Cardiac fibroblast (primary cell): ENCODE data around the gene WNT4.

Experiments
- DNase-seq, 2 donors: peaks; one replicate each; pipeline versions ENCODE4 v3.0.0 to v3.0.0-alpha.2; 2010; ENCODE audit warnings: low read depth in 2 of 2
- H3K4me3 ChIP-seq, 2 donors: replicated peaks in 1 of 2; 1 replicate in 1 of 2; 2 replicates in 1 of 2; pipeline ENCODE4 v1.5.1; 2011; ENCODE audit warnings: low read depth in 2 of 2, low read length in 2 of 2, mild to moderate bottlenecking in 2 of 2, moderate library complexity in 1 of 2
- TF ChIP-seq, protein P1 (sequence below): IDR thresholded peaks from one replicate; pipeline ENCODE4 v1.5.1; 2011; ENCODE audit warnings: low read depth, mild to moderate bottlenecking, low read length, inconsistent platforms

Gene WNT4

DNA sequence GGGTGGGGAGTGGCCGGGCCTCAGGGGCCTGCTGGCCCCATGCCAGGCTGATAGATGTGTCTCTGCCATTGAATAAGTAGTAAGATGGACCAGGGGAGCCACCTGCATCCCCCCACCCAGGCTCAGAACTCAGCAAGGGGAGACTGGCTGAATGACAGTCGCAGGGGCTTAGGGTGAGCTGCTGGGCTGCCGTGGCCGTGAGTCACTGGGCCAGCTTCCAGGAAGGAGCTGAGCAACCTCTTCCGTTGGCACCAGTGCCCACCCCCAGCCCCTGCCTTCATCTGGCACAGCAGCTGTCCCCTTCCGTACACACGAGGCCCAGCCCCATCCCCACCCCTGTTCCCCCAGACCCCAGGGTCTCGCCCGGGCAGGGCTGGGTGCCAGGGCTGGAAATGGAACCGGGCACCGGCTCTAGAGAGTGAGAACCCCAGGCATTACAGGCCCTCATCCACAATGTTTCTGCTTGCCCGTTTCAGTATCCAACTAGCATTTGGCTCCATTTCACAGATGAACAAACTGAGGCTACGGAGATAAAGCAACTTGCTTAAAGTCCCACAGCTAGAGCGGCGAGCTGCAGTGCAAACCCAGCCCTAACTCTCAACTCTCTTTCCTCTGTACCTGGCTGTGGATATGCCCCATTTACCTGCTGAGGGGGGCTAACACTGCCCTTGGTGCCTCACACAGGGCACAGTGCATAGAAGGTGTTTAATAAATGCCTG is 10.2 kb downstream of the WNT4 start:
- H3K4me3 ChIP-seq, result no peak overlapping the region
- TF ChIP-seq, protein P1, sequence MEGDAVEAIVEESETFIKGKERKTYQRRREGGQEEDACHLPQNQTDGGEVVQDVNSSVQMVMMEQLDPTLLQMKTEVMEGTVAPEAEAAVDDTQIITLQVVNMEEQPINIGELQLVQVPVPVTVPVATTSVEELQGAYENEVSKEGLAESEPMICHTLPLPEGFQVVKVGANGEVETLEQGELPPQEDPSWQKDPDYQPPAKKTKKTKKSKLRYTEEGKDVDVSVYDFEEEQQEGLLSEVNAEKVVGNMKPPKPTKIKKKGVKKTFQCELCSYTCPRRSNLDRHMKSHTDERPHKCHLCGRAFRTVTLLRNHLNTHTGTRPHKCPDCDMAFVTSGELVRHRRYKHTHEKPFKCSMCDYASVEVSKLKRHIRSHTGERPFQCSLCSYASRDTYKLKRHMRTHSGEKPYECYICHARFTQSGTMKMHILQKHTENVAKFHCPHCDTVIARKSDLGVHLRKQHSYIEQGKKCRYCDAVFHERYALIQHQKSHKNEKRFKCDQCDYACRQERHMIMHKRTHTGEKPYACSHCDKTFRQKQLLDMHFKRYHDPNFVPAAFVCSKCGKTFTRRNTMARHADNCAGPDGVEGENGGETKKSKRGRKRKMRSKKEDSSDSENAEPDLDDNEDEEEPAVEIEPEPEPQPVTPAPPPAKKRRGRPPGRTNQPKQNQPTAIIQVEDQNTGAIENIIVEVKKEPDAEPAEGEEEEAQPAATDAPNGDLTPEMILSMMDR, result no peak
- peak; percentile 58 to 71 for DNase-seq

DNA sequence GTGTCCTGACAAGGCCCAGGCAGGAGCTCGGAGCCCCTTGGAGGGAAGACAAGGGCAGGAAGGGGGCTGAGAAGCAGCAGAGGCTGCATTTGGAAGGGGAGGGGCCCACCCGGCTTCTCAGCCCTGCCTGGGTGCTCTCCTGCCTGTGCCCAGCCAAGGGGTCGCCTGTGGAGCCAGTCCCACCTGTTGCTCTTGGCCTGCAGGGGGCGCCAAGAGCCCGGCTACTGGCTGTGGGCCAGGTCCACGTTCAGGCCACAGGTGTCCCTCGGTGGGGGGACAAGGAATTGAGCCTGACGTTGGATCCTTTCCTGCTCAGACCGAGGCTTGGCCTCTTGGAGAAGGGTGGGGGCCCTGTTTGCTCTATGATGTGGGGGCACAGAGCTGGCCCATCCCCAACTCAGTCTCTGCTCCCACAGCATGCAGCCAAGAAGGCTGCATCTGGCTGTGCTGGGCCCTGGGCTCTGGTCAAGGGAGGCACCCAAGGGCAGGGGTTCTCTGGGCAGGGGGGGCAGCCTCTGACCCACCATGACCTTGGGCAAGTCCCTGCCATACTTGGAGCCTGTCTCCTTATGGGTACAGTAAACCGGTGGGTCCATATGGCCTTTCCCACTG is 10.9 kb downstream of the WNT4 start:
- no peak overlapping the region for H3K4me3 ChIP-seq
- no peak for DNase-seq
- TF ChIP-seq, protein P1, result peak; percentile 76

DNA sequence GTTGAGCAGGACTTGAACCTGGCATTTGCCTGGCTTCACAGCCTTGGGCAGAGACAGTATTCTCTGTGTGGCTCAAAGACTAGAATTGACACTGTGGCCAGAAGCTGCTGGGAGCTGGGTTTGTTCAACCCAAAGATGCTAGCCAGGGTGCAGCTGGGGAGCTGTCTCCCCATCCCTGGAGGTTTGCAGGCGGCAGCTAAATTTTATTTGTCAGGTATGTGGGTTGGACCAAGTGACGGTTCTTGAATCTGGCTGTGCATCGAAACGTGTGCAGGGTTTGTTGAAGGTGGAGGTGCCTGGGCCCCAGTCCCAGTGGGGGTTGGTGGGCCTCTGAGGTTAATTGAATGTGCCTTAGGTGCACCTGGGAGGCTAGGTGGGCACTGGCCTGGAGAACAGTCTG is 11.8 kb downstream of the WNT4 start:
- TF ChIP-seq, protein P1, result no peak
- DNase-seq, result no peak
- H3K4me3 ChIP-seq, result no peak overlapping the region

DNA sequence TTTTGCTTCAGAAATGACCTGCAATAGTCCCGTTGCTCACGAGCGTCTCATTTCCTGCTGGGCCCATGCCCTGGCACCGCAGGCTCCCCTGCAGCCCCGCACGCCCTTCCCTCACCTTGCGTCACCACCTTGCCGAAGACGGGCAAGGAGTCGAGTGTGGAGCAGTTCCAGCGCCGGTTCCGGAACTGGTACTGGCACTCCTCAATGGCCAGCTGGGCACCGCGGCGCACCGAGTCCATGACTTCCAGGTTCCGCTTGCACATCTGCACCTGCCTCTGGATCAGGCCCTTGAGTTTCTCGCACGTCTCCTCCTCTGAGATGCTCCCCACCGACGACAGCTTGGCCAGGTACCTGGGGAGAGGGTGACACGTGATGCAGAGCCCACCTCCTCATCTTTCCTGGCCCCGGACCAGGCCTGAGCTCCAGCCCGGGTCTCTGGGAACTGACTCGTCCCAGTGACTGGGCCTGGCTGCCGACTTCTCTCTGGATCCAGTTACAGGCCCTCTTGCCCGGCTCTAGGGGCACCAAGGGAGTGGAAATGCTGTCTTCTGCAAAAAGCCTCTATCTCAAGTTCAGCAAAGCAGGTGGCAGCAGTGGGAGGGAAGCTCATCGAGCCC is 13.3 kb downstream of the WNT4 start:
- H3K4me3 ChIP-seq, result no peak overlapping the region

DNA sequence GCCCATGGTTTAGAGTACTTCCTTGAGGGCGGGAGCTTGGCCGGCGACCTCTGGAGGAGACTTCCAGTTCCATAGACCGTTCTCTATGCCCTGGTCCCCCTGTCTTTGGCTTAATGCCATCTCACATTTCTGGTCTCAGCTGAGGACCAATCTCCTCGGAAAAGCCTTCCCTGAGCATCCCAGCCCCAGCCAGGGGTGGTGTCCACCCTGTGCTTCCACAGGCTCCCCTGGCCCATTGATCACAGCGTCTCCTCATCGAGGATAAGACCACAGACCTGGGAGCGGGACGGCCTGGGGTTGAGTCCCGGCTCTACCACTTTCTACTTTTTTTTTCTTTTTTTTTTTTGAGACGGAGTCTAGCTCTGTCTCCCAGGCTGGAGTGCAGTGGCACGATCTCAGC is 14.5 kb downstream of the WNT4 start:
- DNase-seq, result no peak
- TF ChIP-seq, protein P1, result no peak

More for the DNA sequence above, 13.3 kb downstream of the WNT4 start:
- TF ChIP-seq, protein P1, result no peak
- DNase-seq, result no peak

DNA sequence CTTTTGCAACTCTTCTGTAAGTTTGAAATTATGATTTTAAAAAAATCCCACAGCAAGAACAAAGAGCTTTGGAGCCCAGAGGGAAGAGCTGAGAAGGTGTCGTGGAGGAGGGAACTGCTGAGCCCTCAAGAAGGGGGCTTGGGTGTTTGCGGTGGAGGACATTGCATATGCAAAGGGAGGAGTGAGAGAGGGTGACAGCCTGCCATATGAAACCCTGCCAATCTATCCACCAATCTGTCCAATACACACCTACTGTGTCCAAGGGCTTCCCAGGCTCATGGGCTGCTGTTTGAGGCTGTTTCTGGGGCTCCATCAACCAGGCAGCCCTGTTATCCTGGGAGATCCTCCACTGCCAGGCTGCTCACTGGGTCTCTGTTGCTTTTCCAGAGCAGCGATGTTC is 15.2 kb downstream of the WNT4 start:
- H3K4me3 ChIP-seq, result no peak overlapping the region
- TF ChIP-seq, protein P1, result no peak
- DNase-seq, result no peak

More for the DNA sequence above, 14.5 kb downstream of the WNT4 start:
- H3K4me3 ChIP-seq, result no peak overlapping the region
